Measurements from ENCODE around the gene DMD.
"Not testable (repeated sequence)": the region's sequence is repeated elsewhere in the genome, so short reads cannot be mapped to it uniquely, and the experiment has no call there.

Gene DMD

DNA sequence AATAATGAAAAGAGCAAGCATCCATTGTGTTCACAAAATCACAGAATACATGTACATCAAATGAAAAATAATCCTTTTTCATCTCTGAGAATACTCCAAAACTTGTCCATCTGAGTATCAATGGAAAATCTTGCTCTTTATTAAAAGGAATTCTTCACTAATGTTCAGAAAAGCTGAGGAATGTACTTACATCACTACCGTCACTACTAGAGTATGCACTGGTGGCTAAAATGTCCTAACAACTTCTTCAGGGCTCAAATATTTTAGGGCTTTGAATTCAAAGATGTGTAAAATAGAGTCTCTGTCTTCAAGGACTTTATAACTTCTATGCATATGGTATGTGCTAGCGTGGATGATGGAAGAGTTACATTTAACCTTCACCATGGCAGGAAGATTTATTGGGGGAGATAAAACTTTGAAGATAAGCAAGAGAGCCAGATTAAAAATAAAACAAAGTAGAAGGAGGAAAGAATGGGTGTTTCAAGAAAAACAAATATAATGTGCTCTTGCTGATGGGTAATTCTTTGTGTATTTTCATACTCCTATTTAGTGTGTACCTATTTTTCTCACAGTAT is 55.1 kb downstream of the DMD start:
- DNase-seq (ENCODE audit: low read depth) = no peak

DNA sequence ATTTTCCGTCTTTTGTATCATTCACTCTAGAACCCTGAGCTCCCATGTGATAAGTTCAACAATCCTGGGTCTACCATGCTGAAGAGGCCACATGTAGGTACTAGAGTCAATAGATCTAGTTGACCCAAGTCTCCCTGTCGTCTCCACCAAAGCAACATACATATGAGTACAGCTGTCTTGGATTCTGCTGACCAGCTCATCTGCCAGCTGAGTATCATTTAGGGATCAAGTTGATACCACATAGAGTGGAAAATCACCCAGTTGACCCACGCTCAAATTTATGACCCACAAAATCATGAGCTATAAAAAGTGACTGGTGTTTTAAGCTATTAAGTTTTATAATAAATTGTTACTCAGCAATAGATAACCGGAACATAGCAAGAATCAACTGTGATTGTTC is 61.8 kb downstream of the DMD start:
- no peak for DNase-seq (ENCODE audit: low read depth)

GRCh38 chrX:33149085-33149484 is 62.3 kb downstream of the DMD start:
- no peak for DNase-seq (ENCODE audit: low read depth)

DNA sequence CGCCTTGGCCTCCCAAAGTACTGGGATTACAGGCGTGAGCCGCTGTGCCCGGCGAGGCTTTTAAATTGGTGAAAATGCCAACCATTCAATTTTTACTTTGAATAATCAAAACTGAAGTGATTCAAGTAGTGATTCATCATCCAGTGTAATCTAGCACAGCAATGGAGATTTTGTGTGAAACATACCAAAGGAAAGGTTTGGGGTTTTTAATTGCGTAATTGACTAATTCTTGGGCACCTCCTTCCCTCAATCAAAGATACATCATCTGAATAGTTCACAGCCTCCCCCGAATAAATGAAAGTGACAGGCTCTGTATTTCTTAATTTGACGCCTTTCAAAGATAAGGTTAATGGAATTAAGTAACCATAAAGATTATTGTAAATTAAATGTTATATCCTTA is 69.0 kb downstream of the DMD start:
- no peak for DNase-seq (ENCODE audit: low read depth)

DNA sequence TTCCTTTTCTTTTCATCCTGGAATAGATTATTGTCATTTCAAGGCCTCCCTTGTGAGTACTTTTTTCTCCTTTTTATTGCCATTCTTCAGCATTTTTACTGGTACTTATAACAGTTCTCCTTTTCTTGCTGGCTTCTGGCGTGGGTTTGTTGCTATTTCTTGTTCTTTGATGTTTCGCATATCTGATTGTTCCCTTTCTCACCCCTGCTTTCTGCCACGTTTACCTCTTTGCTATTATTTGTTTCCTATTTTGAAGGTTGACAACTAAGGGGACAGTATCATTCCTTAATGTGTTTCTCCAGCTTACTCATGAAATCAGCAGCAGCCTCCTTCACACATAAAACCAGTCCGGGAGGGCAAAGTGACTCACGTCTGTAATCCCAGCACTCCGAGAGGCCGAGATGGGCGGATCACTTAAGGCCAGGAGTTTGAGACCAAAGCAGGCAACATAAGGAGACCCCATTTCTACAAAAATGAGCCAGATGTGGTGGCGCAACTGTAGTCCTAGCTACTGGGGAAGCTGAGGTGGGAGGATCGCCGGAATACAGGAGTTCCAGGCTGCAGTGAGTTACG is 72.6 kb downstream of the DMD start:
- DNase-seq (ENCODE audit: low read depth) = no peak

- DNase-seq (ENCODE audit: low read depth) = no peak
Measured at GRCh38 chrX:33134164-33134563, 77.2 kb downstream of the DMD start.

DNA sequence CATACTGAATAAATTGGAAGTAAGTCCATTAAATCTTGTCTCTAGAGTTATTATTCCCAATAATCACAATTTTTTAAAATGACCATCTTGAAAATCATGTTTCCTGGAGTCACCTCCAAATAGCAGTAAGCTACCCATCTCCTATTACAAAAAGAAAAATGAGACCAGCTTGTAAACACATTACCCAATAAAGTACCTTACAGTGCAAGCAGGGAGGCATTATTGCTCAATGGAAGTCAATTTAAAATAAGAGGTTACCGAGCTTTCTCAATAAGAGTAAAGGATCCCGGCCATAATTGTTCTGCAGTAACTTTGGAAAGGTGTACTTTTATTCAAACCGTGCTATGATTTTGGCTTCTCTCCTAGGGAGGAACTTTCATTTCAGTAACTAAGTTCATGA is 78.0 kb downstream of the DMD start:
- no peak for DNase-seq (ENCODE audit: low read depth)

DNA sequence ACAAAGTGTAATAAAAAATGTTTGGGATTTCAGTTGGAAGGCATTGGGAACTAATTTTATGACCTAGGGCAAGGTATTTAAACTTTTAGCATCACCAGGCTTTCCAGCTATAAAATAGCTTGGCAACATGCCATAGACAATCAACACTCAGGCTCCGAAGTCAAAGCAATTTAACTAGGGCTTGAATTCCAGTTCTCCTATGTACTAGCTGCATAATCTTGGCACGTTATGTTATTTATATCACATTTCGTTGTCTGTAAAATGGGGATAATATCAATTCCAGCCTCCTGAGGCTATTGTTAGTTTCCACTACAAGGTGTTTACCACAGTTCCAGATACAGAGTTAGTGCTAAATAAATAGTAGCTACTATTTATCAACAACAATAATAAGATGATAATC is 78.8 kb downstream of the DMD start:
- no peak for DNase-seq (ENCODE audit: low read depth)

DNA sequence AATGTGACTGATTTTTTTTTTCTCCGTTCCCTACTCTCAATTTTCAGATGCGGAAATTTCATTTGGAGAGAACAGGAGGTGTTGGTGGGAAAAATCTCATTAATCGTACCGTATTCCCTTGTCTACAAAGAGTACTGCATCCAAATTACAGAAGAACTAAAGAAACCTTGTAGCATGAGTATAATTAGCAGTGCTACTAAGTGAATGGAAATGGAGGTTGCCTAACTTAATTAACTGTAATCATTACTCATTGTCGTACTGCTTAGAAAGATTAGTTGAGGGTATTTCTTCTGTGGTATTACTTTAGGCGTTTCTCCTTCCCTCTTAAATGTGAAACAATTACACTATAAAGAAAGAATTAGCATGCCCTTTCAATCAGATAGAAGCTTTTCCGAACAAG is 81.7 kb downstream of the DMD start:
- no peak for DNase-seq (ENCODE audit: low read depth)

DNA sequence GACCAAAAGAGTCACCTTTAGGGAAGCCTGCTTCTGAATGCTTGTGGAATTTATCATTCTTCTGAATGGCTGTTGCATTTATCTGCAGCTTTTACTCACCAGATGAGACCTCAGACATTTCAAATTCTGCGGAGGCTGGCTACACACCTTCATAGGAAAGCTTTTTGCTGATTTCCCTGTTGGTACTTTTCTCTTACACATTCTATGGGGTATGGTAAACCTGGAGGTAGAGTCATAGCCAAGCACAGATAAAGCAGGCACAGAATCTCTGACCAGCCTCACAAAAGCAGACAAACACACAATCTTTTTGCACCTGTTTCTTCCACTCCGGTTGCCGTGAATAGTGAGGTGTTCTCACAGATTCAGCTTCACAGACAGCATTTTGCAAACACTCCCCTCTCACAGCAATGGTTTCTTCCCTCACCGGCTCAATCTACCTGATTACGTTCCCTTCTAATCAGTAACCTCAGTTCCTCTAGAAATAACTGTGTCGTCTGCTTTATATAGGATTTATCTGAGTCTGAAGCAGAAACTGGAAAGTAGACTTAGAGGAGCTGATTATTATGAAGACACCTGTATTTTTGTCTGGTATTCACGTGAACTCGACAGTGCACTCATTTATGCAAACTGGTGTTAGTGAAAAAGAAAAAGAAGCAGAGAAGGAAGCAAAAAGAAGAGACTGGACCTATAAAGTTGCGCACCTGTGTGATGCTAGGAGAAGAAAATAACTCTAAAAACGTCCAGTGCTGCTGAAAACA is 83.1 kb downstream of the DMD start:
- no peak for DNase-seq (ENCODE audit: low read depth)

DNA sequence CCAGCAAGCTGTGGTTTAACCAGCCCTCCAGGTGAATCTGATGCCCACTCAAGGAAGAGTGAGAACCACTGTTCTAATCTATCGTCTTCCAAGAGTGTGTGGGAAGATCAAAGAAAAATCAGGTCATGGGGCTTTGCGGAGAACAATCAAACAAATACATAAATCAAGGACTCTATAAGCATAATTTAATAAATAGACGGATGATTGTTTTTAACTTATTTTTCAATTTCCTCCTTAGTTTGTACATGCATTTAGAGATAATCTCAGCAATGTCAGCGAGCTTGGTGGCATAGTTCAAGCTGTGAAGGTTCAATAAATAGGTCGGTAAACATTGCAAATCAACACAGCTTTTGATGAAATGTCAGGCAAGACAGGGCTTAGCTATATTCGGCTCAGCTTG is 84.9 kb downstream of the DMD start:
- DNase-seq (ENCODE audit: low read depth) = no peak

DNA sequence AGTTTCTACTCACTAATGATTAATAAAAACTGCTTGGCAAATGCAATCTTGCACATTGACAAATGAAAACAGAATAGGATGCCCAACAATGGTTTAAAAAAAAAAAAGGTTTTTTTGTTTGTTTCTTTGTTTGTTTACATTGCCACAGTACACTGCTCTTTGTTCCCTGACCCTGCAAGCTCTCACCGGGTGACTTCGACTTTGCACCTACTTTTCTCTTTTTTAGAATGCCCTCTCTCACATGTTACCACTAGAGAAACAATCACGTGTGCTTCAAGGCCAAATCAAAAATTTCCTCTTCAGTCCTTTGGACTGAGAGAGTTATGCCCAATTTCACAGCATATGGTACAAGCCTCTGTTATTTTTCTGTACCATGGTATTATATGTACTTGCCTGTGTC is 101.5 kb downstream of the DMD start:
- DNase-seq (ENCODE audit: low read depth) = no peak

- no peak for DNase-seq (ENCODE audit: low read depth)
Measured at GRCh38 chrX:33106737-33107136, 104.6 kb downstream of the DMD start.

- no peak for DNase-seq (ENCODE audit: low read depth)
Measured at GRCh38 chrX:33095079-33095478, 116.3 kb downstream of the DMD start.

DNA sequence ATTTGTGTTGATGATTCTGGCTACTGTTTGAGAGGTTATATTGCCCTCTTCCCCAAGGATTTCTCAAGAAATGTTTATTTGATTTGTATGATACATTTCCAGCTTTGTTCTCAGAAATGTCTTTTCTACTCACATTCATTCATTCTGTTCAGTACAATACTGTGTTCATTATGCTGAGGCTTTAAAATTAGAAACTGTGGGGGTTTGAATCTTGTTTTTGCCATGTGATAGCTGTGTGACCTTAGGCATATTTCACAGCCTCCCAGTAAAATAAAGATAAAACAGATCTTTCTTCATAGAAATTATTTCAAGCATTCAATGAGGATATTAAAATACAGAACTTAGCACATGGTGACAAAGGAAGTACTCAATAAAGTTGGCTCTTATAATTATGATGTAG is 123.9 kb downstream of the DMD start:
- no peak for DNase-seq (ENCODE audit: low read depth)

DNA sequence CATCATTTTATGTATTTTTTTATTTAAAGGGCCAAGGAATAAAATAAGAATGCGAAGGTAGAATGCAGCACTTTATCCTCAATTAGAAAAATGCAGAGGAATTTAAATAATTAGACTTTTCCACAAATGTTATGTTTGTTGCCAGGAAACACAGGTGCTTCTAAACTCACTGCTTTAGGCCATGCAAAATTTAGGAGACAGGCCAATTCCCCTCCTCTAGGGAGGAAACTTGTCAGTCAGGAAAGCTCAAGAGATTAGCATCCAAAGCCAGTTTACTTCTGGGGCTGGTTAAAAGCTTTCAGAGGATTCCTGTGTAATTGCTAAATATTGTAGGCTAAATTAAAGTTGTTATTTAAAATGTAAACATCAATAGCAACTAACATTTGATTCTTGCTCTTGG is 124.5 kb downstream of the DMD start:
- DNase-seq (ENCODE audit: low read depth) = no peak

DNA sequence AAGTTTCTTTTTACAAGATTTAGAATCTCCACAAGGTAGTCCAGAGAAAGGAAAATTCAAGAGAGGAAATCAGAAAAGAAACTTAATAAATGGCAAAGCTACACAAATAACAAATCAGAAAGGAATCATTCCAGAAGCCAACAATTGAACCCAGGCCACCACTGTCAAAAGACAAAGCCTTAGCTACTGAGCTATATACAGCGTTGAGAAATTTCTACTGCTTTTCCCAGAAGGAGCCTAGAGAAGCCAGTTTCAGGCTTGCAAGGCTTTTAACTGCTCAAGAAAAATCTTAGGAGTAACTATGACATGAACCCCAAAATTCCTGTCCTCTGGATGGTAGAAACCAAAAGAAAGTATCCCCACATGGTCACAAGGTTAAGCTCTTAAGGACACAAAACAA is 129.0 kb downstream of the DMD start:
- no peak for DNase-seq (ENCODE audit: low read depth)

GRCh38 chrX:33078273-33078672 is 133.1 kb downstream of the DMD start:
- no peak for DNase-seq (ENCODE audit: low read depth)

GRCh38 chrX:33073660-33074059 is 137.7 kb downstream of the DMD start:
- DNase-seq (ENCODE audit: low read depth) = not testable (repeated sequence)

DNA sequence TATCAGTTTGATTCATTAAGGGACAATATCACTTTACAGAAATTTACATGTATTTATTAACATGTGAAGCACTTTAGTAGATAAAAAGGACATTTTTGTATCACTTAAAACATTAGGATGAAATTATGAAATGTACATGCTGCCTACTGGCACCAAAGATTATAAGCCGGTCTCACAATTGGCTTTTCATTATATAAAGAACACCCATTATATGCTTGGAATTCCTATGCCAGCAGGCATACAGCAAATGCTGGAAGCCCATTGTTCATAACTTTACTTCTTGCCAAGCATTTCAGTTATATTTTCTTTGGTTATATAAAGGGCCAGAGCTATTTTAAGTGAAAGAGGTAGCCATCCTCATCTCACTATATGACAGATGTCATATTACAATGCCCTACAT is 145.9 kb downstream of the DMD start:
- DNase-seq (ENCODE audit: low read depth) = no peak

GRCh38 chrX:33062041-33062440 is 149.3 kb downstream of the DMD start:
- DNase-seq (ENCODE audit: low read depth) = no peak

DNA sequence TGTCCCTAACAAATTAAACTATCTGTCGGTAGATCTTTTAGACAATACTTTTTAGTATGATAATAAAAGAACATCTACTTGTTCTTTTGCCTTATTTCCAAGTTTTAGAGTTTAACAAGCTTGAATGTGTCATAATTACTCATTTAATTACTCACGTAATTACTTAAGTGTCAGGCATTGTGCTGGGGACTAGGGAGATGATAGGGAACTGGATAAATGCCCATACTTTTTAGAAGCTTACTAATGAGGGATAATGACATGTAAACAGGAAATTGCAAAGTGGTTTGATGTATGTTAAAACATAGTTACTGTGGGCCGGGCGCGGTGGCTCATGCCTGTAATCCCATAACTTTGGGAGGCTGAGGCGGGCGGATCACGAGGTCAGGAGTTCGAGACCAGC is 158.3 kb downstream of the DMD start:
- no peak for DNase-seq (ENCODE audit: low read depth)

- no peak for DNase-seq (ENCODE audit: low read depth)
Measured at GRCh38 chrX:33045882-33046281, 165.5 kb downstream of the DMD start.

DNA sequence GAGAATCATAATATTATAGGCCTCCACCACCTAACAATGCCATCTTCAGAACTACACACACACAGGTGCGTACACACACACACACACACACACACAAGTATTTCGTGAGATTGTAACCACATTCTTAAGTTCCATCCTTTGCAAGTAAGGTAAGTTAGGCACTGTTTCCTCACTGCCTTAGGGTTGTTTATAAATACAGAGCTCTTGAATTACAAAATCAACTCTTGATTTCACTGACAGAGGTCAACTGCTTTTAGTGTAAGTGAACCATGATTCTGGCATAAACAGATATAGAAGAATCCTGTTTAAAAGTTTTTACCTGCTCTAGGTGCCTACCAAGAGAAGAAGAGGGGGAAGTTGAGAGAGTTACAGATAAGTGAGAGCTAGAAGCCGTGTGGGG is 166.1 kb downstream of the DMD start:
- no peak for DNase-seq (ENCODE audit: low read depth)
